GM18868 (cell line): ENCODE results near the gene WDHD1.
"Not testable (repeated sequence)": the region's sequence is repeated elsewhere in the genome, so short reads cannot be mapped to it uniquely, and the experiment has no call there.

Source experiments
- ATAC-seq: cut with Tn5 transposase; IDR thresholded peaks from one replicate; pipeline ENCODE4 v1.9.1; 2021; ENCODE audit warnings: mild to moderate bottlenecking, moderate library complexity; ENCODE audit not compliant: unreplicated experiment

The WDHD1 gene

DNA sequence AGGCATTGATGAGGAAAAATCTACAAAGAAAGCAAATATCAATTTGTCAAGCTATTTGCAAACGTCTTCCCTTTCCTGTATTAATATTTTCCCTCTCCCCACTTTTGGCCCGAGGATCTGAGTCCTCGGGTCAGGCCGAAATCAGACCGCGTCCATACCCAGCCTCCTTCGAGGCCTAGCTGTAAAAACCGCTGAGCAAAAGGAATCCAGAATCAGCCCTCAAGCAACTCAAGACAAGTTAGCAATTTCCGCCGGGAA, 24.2 kb upstream of the WDHD1 start:
- peak; percentile 26 for ATAC-seq

DNA sequence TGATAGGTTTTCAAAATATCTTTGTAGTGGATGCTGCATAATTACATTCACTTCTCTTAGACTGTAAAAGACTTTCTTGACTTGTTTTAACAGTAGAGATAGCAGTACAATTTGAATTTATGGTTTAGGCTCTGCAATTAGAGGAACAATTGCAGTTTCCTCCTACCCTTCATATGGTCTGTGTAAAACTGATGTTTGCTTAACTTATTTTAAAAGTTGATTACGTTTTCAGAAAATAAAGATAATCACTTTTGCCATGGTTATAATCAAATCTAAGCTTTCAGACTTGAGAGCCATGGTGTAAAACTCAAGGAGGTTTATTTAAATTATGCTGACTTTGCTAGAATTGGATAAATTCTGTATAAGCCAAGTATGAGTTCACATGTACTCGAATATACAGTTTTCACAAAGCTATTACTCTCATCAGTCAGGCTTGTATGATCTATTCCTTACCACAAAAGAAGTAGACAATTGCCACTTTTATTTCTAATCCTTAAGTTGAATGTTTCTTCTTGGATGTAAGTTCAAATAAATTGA, 22.1 kb upstream of the WDHD1 start:
- no peak for ATAC-seq

DNA sequence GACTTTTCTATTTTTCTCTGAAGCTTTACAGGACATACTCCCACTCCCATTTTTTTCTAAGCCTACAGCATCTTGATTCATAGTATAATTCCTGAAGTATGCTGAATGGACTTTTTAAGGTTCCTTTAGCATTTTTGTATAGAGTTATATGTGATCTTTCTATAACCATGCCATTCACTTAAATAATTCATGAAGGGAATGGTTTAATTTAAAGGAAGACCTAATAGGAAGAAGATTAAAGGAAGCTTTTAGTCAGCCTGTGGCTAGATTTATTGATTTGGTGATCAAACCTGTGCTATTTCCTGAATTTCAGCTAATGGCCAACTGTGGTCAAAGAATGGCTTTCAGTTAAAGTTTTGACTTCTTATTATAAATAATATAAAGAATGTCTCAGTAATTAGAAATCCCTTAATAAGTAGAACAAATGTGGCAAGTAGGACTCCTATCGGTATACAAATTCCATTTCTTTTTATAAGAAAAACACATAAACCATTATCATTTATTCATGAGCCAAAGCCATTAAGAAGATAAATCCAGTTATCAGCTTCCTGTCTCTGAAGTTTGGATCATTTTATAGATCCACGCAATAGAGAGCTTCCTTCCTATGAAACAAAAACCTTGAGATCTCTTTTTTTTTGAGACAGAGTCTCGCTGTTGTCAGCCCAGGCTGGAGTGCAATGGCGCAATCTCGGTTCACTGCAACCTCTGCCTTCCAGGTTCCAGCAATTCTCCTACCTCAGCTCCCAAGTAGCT, 20.6 kb upstream of the WDHD1 start:
- ATAC-seq: no peak

DNA sequence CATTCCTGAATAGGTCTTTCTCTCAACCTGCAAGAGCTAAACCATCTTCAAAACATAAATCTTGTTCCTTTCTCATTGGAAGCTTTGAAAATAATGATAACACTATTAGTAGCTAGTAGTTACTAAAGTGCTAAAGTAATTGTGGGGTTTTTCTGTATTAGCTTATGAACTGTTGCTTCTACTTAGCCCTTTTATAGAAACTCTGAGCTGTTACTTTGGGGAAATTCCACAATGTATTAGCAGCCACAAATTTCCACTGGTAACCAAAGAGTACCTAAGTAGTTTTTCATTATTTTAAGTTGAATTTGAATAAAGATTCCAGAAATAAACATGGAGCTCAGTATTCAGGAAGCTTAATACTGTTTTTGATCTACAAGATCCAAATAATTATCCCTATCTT, 18.2 kb upstream of the WDHD1 start:
- peak; percentile 84 for ATAC-seq

DNA sequence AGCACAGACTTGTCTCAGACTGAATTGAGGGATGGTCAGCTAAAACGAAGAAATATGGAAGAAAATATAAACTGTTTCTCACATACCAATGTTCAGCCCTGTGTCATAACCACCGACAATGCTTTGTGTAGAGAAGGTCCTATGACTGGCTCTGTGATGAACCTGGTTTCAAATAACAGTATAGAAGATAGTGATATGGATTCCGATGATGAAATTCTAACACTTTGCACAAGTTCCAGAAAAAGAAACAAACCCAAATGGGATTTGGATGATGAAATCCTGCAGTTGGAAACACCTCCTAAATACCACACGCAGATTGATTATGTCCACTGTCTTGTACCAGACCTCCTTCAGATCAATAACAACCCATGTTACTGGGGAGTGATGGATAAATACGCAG, 16.6 kb upstream of the WDHD1 start:
- no peak for ATAC-seq

DNA sequence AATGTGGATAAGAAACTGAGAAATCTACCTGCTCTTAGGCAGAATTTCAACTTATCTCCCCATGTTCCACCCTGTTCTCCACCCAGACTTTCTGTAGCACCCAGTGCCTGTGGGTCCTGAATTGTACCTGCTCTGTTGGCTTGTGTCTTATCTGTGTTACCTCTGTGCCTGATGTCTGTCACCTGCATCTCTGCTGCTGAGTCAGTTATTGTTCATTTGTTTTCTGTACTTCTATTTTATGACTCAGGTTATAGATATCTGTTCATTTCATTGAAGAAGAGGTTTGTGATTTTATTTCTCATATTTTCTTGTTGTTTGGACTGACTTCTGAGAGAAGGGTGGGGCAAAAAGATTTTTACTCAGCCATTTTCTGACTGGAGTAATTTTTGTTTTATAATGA, 11.8 kb upstream of the WDHD1 start:
- ATAC-seq: no peak

DNA sequence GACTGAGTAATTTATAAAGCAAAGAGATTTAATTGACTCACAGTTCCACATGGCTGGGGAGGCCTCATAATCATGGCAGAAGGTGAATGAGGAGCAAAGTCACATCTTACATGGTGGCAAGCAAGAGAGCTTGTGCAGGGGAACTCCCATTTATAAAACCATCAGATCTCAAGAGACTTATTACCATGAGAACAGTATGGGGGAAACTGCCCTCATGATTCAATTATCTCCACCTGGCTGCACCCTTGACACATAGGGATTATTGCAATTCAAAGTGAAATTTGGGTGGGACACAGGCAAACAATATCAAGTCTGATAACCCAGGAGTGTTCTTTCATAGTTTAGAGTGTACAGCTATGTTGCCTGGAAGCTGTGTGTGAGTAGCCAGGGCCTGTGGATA, 11.1 kb upstream of the WDHD1 start:
- not testable (repeated sequence) for ATAC-seq

DNA sequence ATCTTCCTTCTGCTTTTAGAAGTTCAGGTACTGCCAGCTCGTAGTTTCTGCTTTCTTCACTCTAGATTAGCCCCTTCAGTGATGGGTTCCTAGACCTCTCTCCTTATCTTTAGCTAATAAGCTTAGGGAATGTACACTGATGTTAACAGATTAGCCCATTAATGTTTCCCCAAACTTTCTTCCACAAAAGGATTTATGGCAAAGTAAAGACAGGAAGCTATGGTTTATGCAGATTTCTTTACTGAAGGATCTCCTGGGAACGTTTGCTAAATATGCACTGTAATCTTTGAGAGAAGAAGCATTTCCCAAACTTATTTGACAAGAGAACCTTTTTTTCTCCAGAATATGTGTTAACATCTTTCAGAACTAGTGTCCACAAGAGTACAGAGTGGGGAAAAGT, 4.3 kb upstream of the WDHD1 start:
- no peak for ATAC-seq

DNA sequence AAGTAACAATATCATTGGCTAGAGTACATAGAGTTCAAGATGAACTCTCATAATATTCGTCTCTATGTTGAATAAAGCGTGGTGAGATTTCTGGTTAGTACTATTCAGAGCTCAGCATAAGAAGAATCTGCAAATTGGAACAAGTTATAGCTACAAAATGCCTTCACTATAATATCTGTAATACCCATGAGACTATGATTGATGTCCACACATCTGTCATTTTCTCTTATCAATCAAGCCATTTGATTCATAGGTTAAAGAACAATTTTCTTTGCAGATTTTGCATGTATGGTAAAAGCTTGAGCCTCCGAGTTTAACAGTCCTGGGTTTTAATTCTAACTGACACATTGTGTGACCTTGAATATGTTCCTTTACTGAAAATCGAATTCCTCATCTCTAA, 1.6 kb upstream of the WDHD1 start:
- ATAC-seq: no peak

DNA sequence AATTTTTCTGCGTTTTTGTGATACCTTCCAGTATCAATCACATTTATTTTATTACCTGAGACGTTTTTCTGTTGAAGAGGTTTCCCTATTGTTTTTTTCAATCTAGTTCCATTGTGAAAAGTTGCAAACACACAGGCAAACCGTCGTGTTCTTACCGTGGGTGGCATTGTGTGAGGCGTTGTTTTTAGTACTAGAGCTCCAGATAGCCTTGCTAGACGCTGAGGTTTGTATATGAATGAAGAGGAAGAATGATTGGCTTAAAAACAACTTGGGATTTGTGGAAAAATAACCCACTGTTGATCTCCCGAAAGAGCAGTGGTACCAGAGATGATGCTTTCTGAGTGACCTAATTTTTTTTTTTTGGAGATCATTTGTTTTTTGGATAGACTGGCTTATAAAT, 1.2 kb upstream of the WDHD1 start:
- no peak for ATAC-seq

DNA sequence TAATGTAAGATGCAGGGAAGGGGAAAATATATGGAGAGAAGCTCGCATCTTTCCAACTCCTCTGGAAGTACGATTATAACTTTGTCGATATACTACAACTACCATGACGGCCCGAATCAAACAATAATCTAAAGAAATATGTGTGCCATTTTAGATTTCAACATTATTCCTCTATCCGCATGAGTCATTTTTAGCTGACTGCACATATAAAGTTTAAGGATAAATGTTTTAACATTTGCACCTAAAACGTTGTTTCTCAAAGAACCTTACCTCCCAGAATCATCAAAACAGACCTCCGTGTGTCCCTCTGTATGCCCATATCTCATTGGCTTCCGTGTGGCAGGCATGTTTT, 482 bp downstream of the WDHD1 start:
- ATAC-seq: no peak

DNA sequence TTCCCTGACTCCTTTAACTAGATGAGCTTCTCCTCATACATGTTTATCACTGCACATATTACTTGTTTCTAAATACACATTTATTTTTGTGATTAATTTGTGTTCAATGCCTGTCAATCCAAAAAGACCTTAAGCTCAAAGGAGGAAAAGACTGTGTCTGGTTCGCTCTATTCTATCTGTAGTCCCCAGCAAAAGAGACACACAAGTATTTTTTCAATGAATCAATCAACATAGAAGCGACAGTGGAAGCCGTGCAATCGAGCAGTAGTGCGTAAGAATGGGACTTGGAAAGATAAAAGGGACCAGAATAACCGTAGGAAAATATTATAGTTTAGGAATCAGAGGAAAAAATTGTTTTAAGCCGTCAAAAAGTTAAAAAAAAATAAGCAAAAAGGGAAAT, 951 bp downstream of the WDHD1 start:
- no peak for ATAC-seq

DNA sequence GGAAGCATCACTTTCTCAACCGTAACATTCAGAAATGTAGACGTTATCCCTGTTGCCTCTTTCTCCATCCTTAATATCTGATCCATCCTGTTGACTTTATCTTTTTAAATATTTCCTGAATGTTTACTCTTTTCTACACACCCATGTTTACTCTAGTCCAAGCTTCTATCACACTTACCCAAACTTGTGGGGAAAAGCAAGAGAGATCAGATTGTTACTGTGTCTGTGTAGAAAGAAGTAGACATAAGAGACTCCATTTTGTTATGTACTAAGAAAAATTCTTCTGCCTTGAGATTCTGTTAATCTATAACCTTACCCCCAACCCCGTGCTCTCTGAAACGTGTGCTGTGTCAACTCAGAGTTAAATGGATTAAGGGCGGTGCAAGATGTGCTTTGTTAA, 2.5 kb downstream of the WDHD1 start:
- ATAC-seq: not testable (repeated sequence)

DNA sequence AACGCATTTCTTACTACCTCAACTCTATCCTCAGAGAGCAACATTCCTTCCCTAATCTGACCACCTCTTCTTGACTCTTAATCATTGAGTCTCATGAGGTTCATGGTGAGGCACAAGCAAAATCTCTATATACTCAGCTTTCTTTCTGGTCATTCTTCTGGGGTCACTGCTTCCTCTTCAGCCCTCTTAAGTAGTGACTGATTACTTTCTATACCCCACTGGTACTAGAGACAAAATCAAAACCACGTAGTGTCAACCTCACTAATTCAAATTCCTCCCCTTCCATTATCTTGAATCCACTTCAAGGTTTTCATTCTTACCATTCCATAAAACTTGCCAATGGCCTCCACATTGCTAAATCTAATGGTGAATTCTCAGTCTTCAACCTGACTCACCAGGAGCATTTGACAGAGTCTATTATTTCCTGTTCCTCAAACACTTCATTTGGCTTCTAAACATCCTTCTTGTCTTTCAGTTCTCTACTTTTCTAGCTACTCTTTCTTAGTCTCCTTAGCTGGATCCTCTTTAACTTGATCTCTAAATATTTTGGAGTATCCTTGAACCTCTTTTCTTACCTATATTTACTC, 6.8 kb downstream of the WDHD1 start:
- no peak for ATAC-seq

DNA sequence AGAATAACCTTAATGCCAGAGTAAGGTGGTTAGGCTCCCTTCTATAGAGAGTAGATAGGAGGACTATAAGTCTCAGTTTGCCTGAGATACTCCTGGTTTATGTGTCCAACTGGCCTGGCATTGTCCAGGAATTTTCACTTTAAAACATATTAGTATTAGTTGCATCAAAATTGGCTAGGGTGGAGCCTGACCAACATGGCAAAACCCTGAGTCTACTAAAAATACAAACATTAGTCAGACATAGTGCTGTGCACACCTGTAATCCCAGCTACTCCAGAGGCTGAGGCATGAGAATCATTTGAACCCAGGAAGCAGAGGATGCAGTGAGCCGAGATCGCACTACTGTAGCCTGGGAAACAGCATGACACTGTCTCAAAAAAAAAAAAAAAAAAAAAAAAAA, 11.9 kb downstream of the WDHD1 start:
- ATAC-seq: no peak

DNA sequence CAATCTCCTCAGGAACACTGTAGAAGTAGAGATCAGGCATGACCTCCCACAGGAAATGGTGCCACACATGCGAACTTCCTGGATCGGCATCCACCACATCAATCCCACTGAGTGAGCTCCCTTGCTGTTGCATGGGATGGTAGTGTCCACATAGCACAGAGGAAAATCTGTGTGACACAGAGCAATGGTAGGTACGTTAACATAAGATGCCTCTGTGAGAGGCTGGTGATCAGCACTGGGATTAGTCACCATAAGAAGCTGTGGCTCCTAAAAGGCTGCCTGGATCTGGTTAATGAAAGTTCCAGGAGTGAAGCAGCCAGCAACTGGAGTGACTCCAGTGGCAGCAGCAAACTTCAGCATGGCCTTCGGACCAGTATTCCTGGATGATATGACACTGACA, 21.8 kb downstream of the WDHD1 start:
- ATAC-seq: no peak

DNA sequence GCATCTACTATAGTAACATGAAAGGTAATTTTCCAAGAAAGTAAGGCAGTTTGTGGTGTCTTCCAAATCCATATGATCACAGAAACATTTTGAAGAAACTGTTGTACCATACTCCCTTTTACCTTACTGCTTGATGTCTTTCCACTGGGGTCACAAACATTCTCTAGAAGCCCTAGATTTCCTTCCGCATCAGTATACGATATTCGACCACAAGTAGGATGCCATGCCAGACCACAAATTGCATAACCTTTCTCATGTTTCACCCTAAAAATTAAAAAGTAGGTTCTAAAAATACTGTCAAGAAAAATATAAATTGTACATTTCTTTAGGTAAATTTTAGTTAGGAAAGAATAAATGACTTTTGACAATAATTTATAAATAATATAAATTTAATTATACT, 26.5 kb downstream of the WDHD1 start:
- ATAC-seq: no peak

DNA sequence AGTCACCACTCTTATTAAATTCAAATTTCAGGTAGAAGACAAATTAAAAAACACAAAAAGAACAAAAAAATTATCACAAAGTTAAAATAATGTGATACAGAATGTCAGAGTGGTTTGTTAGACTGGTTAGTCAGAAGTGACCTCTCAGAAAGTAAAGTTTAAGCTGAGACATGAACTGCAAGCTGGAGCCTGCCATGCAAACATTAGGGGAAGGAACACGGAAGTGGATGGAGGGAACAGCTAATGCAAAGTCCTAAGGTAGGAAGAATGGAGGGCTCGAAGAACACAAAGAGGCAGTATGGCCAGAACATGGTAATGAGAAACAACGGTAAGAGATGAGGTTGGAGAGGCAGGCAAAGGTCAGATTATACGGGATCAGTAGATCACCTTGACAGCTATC, 41.7 kb downstream of the WDHD1 start:
- no peak for ATAC-seq

DNA sequence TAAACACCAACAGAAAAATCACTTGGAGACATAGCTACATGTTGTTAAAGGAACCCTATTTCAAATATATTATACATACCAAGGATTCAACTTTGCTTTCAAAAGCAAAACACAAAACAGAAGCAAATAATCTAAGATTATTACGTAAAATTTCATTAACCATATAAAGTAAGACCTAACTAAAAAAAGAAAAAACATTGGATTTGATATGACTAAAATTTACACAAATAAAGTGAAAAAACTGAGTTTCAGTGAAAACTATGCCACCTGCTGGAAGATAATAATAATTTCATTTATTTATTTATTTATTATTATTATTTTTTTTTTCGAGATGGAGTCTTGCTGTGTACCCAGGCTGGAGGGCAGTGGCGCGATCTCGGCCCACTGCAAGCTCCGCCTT, 45.2 kb downstream of the WDHD1 start:
- ATAC-seq: no peak

DNA sequence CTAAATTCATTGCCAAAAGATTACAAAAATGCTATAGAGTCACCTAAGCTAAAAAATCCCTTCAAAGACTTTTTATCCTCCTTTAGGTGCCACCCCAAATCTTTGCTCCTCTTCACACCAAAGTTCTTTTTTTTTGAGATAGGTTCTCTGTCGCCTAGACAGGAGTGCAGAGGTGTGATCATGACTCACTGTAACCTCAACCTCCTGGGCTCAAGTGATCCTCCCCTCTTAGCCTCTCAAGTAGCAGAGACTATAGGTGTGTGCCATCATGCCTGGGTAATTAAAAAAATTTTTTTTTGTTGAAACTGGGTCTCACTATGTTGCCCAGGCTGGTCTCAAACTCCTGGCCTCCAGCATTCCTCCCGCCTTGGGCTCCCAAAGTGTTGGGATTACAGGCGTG, 47.9 kb downstream of the WDHD1 start:
- ATAC-seq: no peak

DNA sequence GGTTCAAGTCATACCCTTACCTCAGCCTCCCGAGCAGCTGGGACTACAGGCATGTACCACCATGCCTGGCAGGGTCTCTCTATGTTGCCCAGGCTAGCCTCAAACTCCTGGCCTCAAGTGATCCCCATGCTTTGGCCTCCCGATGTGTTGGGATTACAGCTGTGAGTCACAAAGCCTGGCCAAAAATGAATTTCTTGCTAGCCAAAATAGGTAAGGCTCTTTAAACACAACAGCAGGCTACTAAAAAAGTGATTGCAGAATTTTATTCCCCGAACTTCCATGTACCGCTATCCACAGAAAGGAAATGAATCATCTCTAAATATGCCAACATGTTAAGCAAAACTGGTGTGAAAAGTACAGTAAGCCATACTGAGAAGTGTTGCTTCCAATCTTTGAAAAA, 50.6 kb downstream of the WDHD1 start:
- no peak for ATAC-seq

DNA sequence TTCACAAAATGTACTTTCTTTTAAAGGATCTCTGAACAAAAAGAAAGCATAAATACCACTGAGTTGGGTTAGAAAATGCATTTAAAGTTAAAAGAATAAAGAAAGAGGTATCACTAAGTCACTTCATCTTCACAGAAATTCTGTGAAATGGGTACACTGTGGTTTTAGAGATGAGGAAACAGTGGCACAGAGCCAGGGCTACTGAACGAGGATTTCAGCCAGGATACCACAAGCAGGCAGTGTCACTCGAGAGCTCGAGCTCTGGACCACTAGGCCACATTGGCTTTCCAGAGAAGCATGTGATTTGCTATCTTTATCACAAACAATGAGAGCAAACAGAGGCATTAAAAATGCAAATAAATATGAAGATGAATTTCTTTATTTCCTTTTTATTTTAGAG, 51.0 kb downstream of the WDHD1 start:
- ATAC-seq: no peak

DNA sequence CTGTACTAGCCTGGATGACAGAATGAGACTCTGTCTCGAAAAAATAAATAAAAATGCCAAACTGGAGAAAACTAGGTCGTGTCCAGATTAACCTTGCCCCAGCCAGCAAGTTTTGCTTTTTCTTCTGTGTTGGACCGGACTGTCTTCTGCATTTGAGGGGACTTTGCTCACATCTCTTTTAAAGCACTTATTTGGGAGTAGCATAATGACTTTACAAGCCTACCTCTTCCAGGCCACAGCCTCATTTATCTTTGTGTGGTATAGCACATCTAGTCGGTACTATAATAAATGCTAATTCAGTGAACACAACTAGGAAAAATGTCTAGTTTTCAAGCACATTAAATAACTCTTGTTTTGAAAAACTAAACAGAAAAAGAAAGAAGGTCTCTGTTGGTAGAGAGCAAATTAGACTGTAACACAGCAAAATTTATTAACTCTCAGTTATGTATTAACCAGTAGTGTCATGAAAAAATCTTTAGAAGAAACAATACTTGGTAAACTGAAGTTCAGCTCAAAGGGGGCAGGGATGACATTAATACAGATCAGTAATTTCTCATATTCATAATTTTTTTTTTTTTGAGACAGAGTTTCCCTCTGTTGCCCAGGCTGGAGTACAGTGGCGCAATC, 52.0 kb downstream of the WDHD1 start:
- no peak for ATAC-seq
